B cell (primary cell): ENCODE data around the gene NDUFS3. TPM values are rescaled to one million over a fixed set of nuclear protein-coding genes. Genes with fewer than 3 reads are reported as not detected.

Experiments used
- ATAC-seq: fragments of 200-7000 bp; cut with Tn5 transposase; one replicate; pipeline ENCODE4 v1.10.0; 2021; ENCODE audit warnings: low read depth, mild to moderate bottlenecking, moderate number of reproducible peaks, moderate library complexity
- CTCF ChIA-PET: fragments of 350-600 bp; sonication (Branson Sonifier 250); formaldehyde crosslinking; loops from one replicate; lab custom pipeline; 2021; ENCODE audit warnings: antibody characterized with exemption, inconsistent platforms; lab: Charles Lee
- POLR2A ChIA-PET: fragments of 350-600 bp; sonication (Branson Sonifier 250); formaldehyde crosslinking; loops from one replicate; lab custom pipeline; 2021; ENCODE audit warnings: antibody characterized with exemption; lab: Charles Lee
- DNase-seq: peaks from one replicate; pipeline ENCODE4 v3.0.0; 2013
- H2AFZ ChIP-seq: 2 replicates; pipeline ENCODE4 v1.6.1; 2012; ENCODE audit warnings: mild to moderate bottlenecking, low read depth, low read length; ENCODE audit not compliant: insufficient read depth, poor library complexity, severe bottlenecking
- H3K27ac ChIP-seq, 2 donors: 1 replicate in 1 of 2; 2 replicates in 1 of 2; pipeline ENCODE4 v1.5.1; 2012 to 2013; ENCODE audit warnings: low read length in 2 of 2, mild to moderate bottlenecking in 2 of 2, moderate library complexity in 1 of 2
- H3K27me3 ChIP-seq, 4 experiments: fragments of 200-600 bp in 1 of 4; sonication (generic) in 1 of 4; replicated peaks in 1 of 4; 1 replicate in 2 of 4; 2 replicates in 2 of 4; pipeline versions ENCODE4 v1.6.1 to v1.7.0; 2013 to 2016; ENCODE audit warnings: low read length in 3 of 4, mild to moderate bottlenecking in 2 of 4, mixed read lengths in 1 of 4, moderate library complexity in 1 of 4; ENCODE audit not compliant: insufficient read depth in 4 of 4, control insufficient read depth in 3 of 4; ENCODE audit errors: control extremely low read depth in 1 of 4
- H3K36me3 ChIP-seq, 2 experiments: replicated peaks in 1 of 2; 1 replicate in 1 of 2; 2 replicates in 1 of 2; pipeline versions ENCODE4 v1.6.1 to v1.7.1; 2013; ENCODE audit warnings: low read length in 1 of 2; ENCODE audit not compliant: insufficient read depth in 2 of 2, control insufficient read depth in 1 of 2; ENCODE audit errors: control extremely low read depth in 1 of 2, extremely low read depth in 1 of 2
- H3K4me1 ChIP-seq, 2 donors: fragments of 200-600 bp in 1 of 2; sonication (generic) in 1 of 2; 1 replicate in 1 of 2; 2 replicates in 1 of 2; pipeline versions ENCODE4 v1.5.1 to v1.6.1; 2013 to 2017; ENCODE audit warnings: low read length in 2 of 2; ENCODE audit not compliant: control insufficient read depth in 2 of 2, insufficient read depth in 2 of 2
- H3K4me2 ChIP-seq: replicated peaks from 2 replicates; pipeline ENCODE3; 2012; ENCODE audit warnings: mild to moderate bottlenecking, low read depth, low read length; ENCODE audit not compliant: poor library complexity, severe bottlenecking
- H3K4me3 ChIP-seq, 5 experiments: fragments of 200-600 bp in 1 of 5; sonication (generic) in 1 of 5; 1 replicate in 3 of 5; 2 replicates in 2 of 5; pipeline versions ENCODE4 v1.5.1 to v1.7.0; 2011 to 2016; ENCODE audit warnings: low read length in 4 of 5, mild to moderate bottlenecking in 4 of 5, low read depth in 2 of 5, control low read depth in 1 of 5, moderate library complexity in 1 of 5; ENCODE audit not compliant: insufficient read depth in 1 of 5; ENCODE audit errors: control extremely low read depth in 1 of 5, extremely low read depth in 1 of 5
- H3K79me2 ChIP-seq: fragments of 200-600 bp; sonication (generic); one replicate; pipeline ENCODE4 v1.6.0; 2016; ENCODE audit warnings: low read length; ENCODE audit not compliant: control insufficient read depth, insufficient read depth
- H3K9ac ChIP-seq: fragments of 200-600 bp; sonication (generic); 2 replicates; pipeline ENCODE4 v1.6.1; 2017; ENCODE audit warnings: mild to moderate bottlenecking, low read length, moderate library complexity
- H3K9me3 ChIP-seq, 3 donors: one replicate each; pipeline versions ENCODE4 v1.6.1 to v1.7.1; 2013; ENCODE audit warnings: low read length in 2 of 3; ENCODE audit not compliant: control insufficient read depth in 2 of 3, insufficient read depth in 1 of 3; ENCODE audit errors: control extremely low read depth in 1 of 3
- H4K20me1 ChIP-seq: 2 replicates; pipeline ENCODE4 v1.6.0; 2012; ENCODE audit warnings: mild to moderate bottlenecking, low read length; ENCODE audit not compliant: insufficient read depth, control insufficient read depth, poor library complexity, severe bottlenecking
- H3K27ac Mint-ChIP-seq: one replicate; pipeline ENCODE4 v1.8.0; 2021; ENCODE audit warnings: mixed read lengths
- H3K27me3 Mint-ChIP-seq: one replicate; pipeline ENCODE4 v1.8.0; 2021; ENCODE audit warnings: mixed read lengths
- H3K4me1 Mint-ChIP-seq: one replicate; pipeline ENCODE4 v1.8.0; 2021; ENCODE audit warnings: mixed read lengths
- H3K4me3 Mint-ChIP-seq: one replicate; pipeline ENCODE4 v1.8.0; 2021; ENCODE audit warnings: mixed read lengths
- H3K9me3 Mint-ChIP-seq: one replicate; pipeline ENCODE4 v1.8.0; 2022; ENCODE audit warnings: mixed read lengths; ENCODE audit not compliant: insufficient read depth
- CTCF ChIP-seq: fragments of 200-600 bp; IDR thresholded peaks from one replicate; pipeline ENCODE4 v1.8.0; 2022; ENCODE audit warnings: antibody characterized with exemption, mild to moderate bottlenecking
- EZH2 ChIP-seq: IDR thresholded peaks from 2 replicates; pipeline ENCODE4 v1.6.1; 2012; ENCODE audit warnings: borderline replicate concordance, low read depth, mild to moderate bottlenecking, moderate library complexity, low read length; ENCODE audit not compliant: insufficient read depth, poor library complexity, severe bottlenecking
- WGBS: methylation state at CpG from one replicate; pipeline ENCODE4 v1.1.5; 2013; ENCODE audit warnings: missing lambda C conversion rate; ENCODE audit not compliant: insufficient coverage; 5-methylcytosine and 5-hydroxymethylcytosine counted together
- intact Hi-C: fragments of 100-400 bp; cut with micrococcal nuclease; formaldehyde crosslinking; loops from one replicate; pipeline ENCODE4 v1.10.0; 2022
- polyA plus RNA-seq: library from polyadenylated mRNA; depleted of rRNA; stranded (reverse); fragments of >200 nt; gene quantifications from 2 replicates; pipeline ENCODE4 v1.2.3, GENCODE V29; 2012
- total RNA-seq, 2 donors: library from RNA; stranded (reverse); fragments of 120-200 nt in 1 of 2; gene quantifications; 1 replicate in 1 of 2; 2 replicates in 1 of 2; pipeline versions ENCODE4 v1.2.3 to v1.2.4, GENCODE V29; 2013 to 2022

Gene NDUFS3
- total and polyA plus RNA-seq, 2 donors (not counting 1 experiment from before 2014, with no cell fraction given), result 78.5 to 79.5 TPM

- peaks cover 13% of the 10 kb centered on the region for H3K4me1 Mint-ChIP-seq
- Histone ChIP-seq H3K27ac (no peak overlapping the region), H3K36me3 (peaks cover 0 to 54% of the 10 kb centered on the region in 2 experiments), H3K4me2 (no peak overlapping the region), H3K9ac (no peak overlapping the region), H3K4me1 (peaks cover 5 to 8% of the 10 kb centered on the region in 2 donors), H3K4me3 (no peak overlapping the region), H3K79me2 (peaks cover 55% of the 10 kb centered on the region), H4K20me1 (no peaks in the 10 kb centered on the region), H3K9me3 (no peaks in the 10 kb centered on the region), H2AFZ (no peak overlapping the region), H3K27me3 (no peaks in the 10 kb centered on the region)
- WGBS, result no CpG with 5 or more reads among the region's 3 CpGs
- H3K4me3 Mint-ChIP-seq, result no peak overlapping the region
- no peak for TF ChIP-seq CTCF
- no peak for TF ChIP-seq EZH2
- POLR2A ChIA-PET, result interaction anchor here (0.6 to 1.3 kb wide), 2 partner anchors 8 to 289 kb away, joined by 3 to 4 read pairs; partner anchors contain the start of genes KBTBD4 and NDUFS3
- intact Hi-C loops, result no loop called here
- DNase-seq, result no peak
- H3K9me3 Mint-ChIP-seq, result no peaks in the 10 kb centered on the region
- H3K27ac Mint-ChIP-seq, result no peak overlapping the region
- CTCF ChIA-PET, result no interaction called here
- ATAC-seq, result no peak
- H3K27me3 Mint-ChIP-seq, result no peaks in the 10 kb centered on the region
Measured at GRCh38 chr11:47570651-47571356, 8.1 kb upstream of the NDUFS3 start.

- intact Hi-C loops, result no loop called here
Measured at GRCh38 chr11:47571357-47571729, 7.5 kb upstream of the NDUFS3 start.

More at GRCh38 chr11:47571357-47571729, 7.5 kb upstream of the NDUFS3 start:
- Mint-ChIP-seq H3K4me1 (peaks cover 10% of the 10 kb centered on the region), H3K27me3 (no peaks in the 10 kb centered on the region), H3K27ac (no peak overlapping the region), H3K4me3 (no peak overlapping the region), H3K9me3 (no peaks in the 10 kb centered on the region)
- H3K9me3 ChIP-seq, result no peaks in the 10 kb centered on the region
- H3K9ac ChIP-seq, result no peak overlapping the region
- ATAC-seq (no peak), DNase-seq (no peak)
- H3K27ac ChIP-seq, result no peak overlapping the region
- H2AFZ ChIP-seq, result no peak overlapping the region
- peaks cover 3 to 4% of the 10 kb centered on the region in 2 donors for H3K4me1 ChIP-seq
- CTCF ChIA-PET, result no interaction called here
- peaks cover 55% of the 10 kb centered on the region for H3K79me2 ChIP-seq
- H3K36me3 ChIP-seq, result peaks cover 0 to 54% of the 10 kb centered on the region in 2 experiments
- H4K20me1 ChIP-seq, result no peaks in the 10 kb centered on the region
- no peak overlapping the region for H3K4me3 ChIP-seq
- H3K4me2 ChIP-seq, result no peak overlapping the region
- WGBS, result 100% methylated on average over 4 of the region's 4 CpGs
- POLR2A ChIA-PET, result no interaction called here
- no peaks in the 10 kb centered on the region for H3K27me3 ChIP-seq
- no peak for TF ChIP-seq CTCF
- TF ChIP-seq EZH2, result no peak
